Astrocyte (in vitro differentiated cells and primary cell): ENCODE measurements around the gene C3orf85. TPM values are rescaled to one million over a fixed set of nuclear protein-coding genes. Genes with fewer than 3 reads are reported as not detected.

ENCODE experiments used
- DNase-seq: peaks from one replicate; pipeline ENCODE4 v3.0.0-alpha.2; 2010; ENCODE audit warnings: low read depth
- FAIRE-seq: peaks from 2 replicates; lab custom pipeline; 2011; peaks lifted over from hg19 to GRCh38; lab: Jason Lieb, UNC
- H2AFZ ChIP-seq: 2 replicates; pipeline ENCODE4 v1.6.0; 2012; ENCODE audit warnings: low read depth, low read length, inconsistent platforms
- H3K27ac ChIP-seq: 2 replicates; pipeline ENCODE4 v1.5.1; 2011; ENCODE audit warnings: low read depth, low read length, inconsistent platforms
- H3K27me3 ChIP-seq: 2 replicates; pipeline ENCODE4 v1.6.0; 2011; ENCODE audit warnings: low read length, inconsistent platforms; ENCODE audit not compliant: insufficient read depth
- H3K36me3 ChIP-seq: 2 replicates; pipeline ENCODE4 v1.5.1; 2011; ENCODE audit warnings: low read length, inconsistent platforms; ENCODE audit not compliant: insufficient read depth
- H3K4me1 ChIP-seq: 2 replicates; pipeline ENCODE4 v1.5.1; 2011; ENCODE audit warnings: low read length, inconsistent platforms; ENCODE audit not compliant: insufficient read depth
- H3K4me2 ChIP-seq: 2 replicates; pipeline ENCODE4 v1.6.0; 2012; ENCODE audit warnings: low read length, inconsistent platforms
- H3K4me3 ChIP-seq: 2 replicates; pipeline ENCODE4 v1.5.1; 2011; ENCODE audit warnings: low read depth, mild to moderate bottlenecking, low read length, inconsistent platforms; ENCODE audit not compliant: insufficient read depth
- H3K79me2 ChIP-seq: 2 replicates; pipeline ENCODE4 v1.6.0; 2012; ENCODE audit warnings: mild to moderate bottlenecking, low read length, inconsistent platforms; ENCODE audit not compliant: insufficient read depth
- H3K9ac ChIP-seq: 2 replicates; pipeline ENCODE4 v1.6.0; 2012; ENCODE audit warnings: mild to moderate bottlenecking, low read length, inconsistent platforms
- H3K9me3 ChIP-seq: 2 replicates; pipeline ENCODE4 v1.5.1; 2012; ENCODE audit warnings: low read depth, mild to moderate bottlenecking, low read length, inconsistent platforms; ENCODE audit not compliant: insufficient read depth
- H4K20me1 ChIP-seq: 2 replicates; pipeline ENCODE4 v1.6.0; 2012; ENCODE audit warnings: low read length, inconsistent platforms; ENCODE audit not compliant: insufficient read depth
- H3K27ac Mint-ChIP-seq: one replicate; pipeline ENCODE4 v1.8.0; 2021; ENCODE audit warnings: mild to moderate bottlenecking, mixed read lengths; ENCODE audit not compliant: unreplicated experiment
- H3K27me3 Mint-ChIP-seq: one replicate; pipeline ENCODE4 v1.8.0; 2021; ENCODE audit warnings: low read depth, mixed read lengths; ENCODE audit not compliant: unreplicated experiment
- H3K36me3 Mint-ChIP-seq: one replicate; pipeline ENCODE4 v1.8.0; 2021; ENCODE audit warnings: low read depth, mixed read lengths; ENCODE audit not compliant: unreplicated experiment
- H3K4me1 Mint-ChIP-seq: one replicate; pipeline ENCODE4 v1.8.0; 2021; ENCODE audit warnings: low read depth, mixed read lengths; ENCODE audit not compliant: unreplicated experiment
- H3K4me3 Mint-ChIP-seq: one replicate; pipeline ENCODE4 v1.8.0; 2021; ENCODE audit warnings: mild to moderate bottlenecking, moderate library complexity, mixed read lengths; ENCODE audit not compliant: unreplicated experiment
- H3K9me3 Mint-ChIP-seq: one replicate; pipeline ENCODE4 v1.8.0; 2021; ENCODE audit warnings: mild to moderate bottlenecking, mixed read lengths; ENCODE audit not compliant: unreplicated experiment
- EZH2 ChIP-seq: IDR thresholded peaks from 2 replicates; pipeline ENCODE4 v1.6.1; 2012; ENCODE audit warnings: mild to moderate bottlenecking, low read length, inconsistent platforms; ENCODE audit not compliant: insufficient read depth
- total RNA-seq: library from RNA; stranded (reverse); gene quantifications from 2 replicates; pipeline ENCODE4 v1.2.1, GENCODE V29; 2021
- TF ChIP-seq, protein P1 (sequence below): IDR thresholded peaks from 2 replicates; pipeline ENCODE4 v1.5.1; 2011; ENCODE audit warnings: low read depth, mild to moderate bottlenecking, inconsistent platforms, low read length, moderate library complexity; ENCODE audit not compliant: insufficient read depth

The C3orf85 gene
- total RNA-seq, 1 donor from 2014 or later, result not detected

DNA sequence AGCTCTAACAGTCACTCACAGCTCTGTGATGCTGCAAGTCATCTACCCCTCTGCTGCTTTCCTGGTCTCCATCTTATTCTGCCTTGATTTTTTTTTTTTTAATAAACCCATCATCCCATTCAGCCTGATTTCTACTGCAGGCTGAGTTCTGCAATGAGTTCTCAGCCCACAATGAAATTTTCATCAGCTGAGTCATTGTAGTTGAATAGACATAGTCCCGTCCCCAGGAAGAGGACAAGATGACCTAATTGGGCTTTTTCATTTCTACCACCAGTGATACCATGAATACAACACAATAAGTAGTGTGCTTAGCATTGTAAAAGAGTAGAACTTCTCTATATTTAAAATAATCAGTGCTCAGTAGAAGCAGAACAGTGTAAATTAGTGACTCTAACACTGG lies 59.3 kb downstream of the C3orf85 start:
- H3K4me1 Mint-ChIP-seq, result peaks cover 13% of the 10 kb centered on the region
- H3K27me3 ChIP-seq, result no peaks in the 10 kb centered on the region
- H3K27ac ChIP-seq, result peak overlapping the region; percentile 31
- H3K27ac Mint-ChIP-seq, result peak overlapping the region; percentile 81
- H3K4me3 ChIP-seq, result no peak overlapping the region
- H3K4me2 ChIP-seq, result peak overlapping the region; percentile 48
- H3K4me3 Mint-ChIP-seq, result no peak overlapping the region
- peak; percentile 64 for DNase-seq
- TF ChIP-seq, protein P1, sequence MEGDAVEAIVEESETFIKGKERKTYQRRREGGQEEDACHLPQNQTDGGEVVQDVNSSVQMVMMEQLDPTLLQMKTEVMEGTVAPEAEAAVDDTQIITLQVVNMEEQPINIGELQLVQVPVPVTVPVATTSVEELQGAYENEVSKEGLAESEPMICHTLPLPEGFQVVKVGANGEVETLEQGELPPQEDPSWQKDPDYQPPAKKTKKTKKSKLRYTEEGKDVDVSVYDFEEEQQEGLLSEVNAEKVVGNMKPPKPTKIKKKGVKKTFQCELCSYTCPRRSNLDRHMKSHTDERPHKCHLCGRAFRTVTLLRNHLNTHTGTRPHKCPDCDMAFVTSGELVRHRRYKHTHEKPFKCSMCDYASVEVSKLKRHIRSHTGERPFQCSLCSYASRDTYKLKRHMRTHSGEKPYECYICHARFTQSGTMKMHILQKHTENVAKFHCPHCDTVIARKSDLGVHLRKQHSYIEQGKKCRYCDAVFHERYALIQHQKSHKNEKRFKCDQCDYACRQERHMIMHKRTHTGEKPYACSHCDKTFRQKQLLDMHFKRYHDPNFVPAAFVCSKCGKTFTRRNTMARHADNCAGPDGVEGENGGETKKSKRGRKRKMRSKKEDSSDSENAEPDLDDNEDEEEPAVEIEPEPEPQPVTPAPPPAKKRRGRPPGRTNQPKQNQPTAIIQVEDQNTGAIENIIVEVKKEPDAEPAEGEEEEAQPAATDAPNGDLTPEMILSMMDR, result no peak
- TF ChIP-seq EZH2, result no peak
- H3K27me3 Mint-ChIP-seq, result no peaks in the 10 kb centered on the region
- H3K36me3 ChIP-seq, result no peaks in the 10 kb centered on the region
- no peaks in the 10 kb centered on the region for H3K79me2 ChIP-seq
- H2AFZ ChIP-seq, result peak overlapping the region; percentile 27
- peaks cover 12% of the 10 kb centered on the region for H3K4me1 ChIP-seq
- H3K9me3 Mint-ChIP-seq, result no peaks in the 10 kb centered on the region
- H3K9ac ChIP-seq, result no peak overlapping the region
- H3K9me3 ChIP-seq, result no peaks in the 10 kb centered on the region
- no peak for FAIRE-seq
- no peaks in the 10 kb centered on the region for H4K20me1 ChIP-seq
- no peaks in the 10 kb centered on the region for H3K36me3 Mint-ChIP-seq

Other genes starting within 250 kb of the C3orf85 start
- not detected in 2 replicates for gene GUCA1C, start 182.8 kb upstream of the C3orf85 start, total RNA-seq
- not detected in 2 replicates for gene MORC1, start 18.6 kb upstream of the C3orf85 start, total RNA-seq
- gene DPPA2, start 179.8 kb downstream of the C3orf85 start, total RNA-seq, result 0.48 and 0.89 TPM in 2 replicates
- 81.5 and 83.0 TPM in 2 replicates for gene DPPA4, start 200.8 kb downstream of the C3orf85 start, total RNA-seq